NCI-H748 (cell line): ENCODE results near the gene PDE10A.
"Not testable (repeated sequence)": the region's sequence is repeated elsewhere in the genome, so short reads cannot be mapped to it uniquely, and the experiment has no call there.

Experiments used
- DNase-seq: peaks from one replicate; lab custom pipeline; 2025; ENCODE audit not compliant: unreplicated experiment; lab: John Stamatoyannopoulos, UW

The PDE10A gene

DNA sequence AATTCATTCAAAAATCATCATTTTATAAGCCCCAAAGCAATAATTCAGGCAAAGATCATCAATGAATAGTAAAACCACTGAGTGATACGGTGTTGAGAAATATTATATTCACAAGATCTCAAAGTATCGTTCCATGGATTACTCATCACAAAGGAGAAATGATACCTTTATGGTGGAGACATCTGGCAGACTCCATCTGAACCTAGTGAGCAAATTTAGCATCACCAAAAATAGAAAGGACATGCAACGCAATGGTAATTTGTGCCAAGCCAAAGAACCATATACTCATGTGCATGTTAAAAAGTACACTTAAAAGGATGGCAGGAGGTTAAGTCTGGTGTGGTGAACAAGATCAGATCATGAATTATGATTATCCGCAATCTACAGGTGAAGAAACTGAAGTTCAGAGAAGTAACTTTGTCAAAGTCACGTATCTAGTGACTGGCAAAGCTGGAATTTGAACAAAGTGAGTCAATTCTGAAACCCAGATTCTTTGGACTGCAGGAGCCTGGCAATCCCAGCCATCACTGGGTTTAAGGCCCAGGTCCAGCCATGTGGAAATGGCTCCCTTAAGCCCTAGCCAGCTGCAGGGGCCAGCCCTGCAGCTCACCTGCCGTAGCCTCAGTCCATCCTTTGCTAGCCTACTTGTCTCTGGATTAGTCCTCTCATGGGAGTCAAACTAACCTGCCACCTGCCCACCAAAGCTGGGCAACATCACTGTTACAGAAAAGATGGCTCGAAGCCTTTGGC lies 68.3 kb downstream of the PDE10A start:
- no peak for DNase-seq

DNA sequence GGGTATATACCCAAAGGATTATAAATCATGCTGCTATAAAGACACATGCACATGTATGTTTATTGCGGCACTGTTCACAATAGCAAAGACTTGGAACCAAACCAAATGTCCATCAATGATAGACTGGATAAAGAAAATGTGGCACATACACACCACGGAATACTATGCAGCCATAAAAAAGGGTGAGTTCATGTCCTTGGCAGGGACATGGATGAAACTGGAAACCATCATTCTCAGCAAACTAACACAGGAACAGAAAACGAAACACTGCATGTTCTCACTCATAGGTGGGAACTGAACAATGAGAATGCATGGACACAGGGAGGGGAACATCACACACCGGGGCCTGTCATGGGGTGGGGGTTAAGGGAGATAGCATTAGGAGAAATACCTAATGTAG lies 70.1 kb downstream of the PDE10A start:
- not testable (repeated sequence) for DNase-seq

DNA sequence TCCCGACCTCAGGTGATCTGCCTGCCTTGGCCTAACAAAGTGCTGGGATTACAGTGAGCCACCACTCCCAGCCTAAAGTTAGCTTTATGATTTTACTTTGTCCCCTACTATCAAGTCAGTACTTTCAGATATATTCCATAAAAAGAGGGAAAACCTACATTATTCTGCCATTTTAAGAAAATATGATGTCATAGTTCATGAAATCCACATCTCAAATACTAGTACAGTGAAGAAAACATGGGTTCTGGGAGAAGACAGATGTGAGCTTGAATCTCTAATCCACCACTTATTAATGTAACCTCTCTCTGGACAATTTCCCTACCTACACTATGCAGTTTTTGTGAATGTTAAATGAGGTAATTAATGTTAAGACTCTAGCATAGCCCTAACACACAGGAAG lies 74.5 kb downstream of the PDE10A start:
- DNase-seq: no peak

DNA sequence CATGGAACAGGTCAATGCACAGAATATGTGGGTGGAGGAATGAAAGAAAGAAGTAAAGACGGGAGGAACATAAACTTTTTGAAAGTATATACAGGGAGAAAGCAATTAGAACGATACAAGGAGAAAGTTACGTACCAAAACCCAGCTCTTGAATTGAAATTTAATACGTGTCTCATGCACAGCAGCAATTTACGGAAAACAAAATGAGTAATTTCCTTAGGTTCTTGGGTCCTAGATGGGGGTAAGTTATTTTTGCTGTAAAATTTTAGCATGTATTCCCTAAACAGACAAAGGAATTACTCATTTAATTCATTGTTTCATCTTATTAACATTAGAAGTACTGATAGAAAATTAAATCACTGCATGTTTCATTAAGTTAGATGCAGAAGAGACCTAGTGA lies 75.8 kb downstream of the PDE10A start:
- DNase-seq: no peak

DNA sequence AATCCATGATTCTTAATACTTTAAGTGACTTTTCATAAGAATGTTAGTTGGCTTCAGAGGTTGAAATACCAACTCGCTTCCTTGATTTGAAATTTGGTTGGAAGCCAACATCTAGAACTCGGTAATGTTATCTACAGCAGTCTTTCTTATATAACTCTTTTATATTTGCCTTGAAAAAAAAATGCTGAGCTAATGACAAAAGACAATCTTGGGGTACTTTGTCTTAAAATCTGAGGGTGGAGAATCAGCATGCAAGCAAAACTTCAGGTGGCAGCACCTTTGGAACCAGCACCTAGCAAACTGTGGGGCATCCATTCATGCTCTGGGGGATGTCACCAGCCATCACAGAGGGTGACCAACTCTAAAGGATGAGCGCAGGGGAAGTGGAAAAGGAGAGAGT lies 76.3 kb downstream of the PDE10A start:
- DNase-seq: no peak

DNA sequence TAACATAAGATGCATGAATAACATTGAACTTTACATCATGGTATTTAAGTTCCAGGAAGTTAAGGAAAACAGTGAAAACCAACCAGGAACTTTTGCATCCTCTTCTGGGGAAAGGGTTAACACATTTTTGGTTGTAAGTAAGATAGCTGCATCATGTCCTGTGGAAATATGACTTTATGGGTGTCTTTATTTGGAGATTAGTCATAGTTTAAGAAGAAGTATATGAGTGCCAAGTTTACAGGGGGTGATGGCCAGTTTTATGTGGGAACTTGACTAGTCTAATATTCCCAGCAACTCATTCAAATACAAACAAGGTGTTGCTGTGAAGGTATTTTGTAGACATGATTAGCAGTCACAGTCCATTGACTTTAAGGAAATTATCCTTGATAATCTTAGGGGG lies 78.0 kb downstream of the PDE10A start:
- DNase-seq: no peak

DNA sequence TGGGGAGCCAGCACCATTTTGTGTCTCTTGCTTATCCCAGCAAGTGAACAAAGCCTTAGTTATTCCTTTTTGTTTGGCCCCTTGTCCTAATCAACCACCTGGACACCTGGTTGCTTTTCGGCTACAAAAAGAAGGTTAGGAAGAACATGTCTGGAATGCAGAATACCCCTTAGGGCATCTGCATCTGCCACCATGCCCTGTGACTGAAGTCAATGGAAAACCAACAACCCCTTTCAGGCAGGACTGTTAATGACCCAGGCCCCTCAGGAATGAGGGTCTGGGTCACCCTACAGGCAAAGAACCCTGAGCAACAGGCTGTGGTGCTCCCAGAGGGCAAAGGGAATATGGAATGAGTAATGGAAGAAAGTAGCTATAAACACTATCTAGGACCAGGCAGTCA lies 78.5 kb downstream of the PDE10A start:
- no peak for DNase-seq

DNA sequence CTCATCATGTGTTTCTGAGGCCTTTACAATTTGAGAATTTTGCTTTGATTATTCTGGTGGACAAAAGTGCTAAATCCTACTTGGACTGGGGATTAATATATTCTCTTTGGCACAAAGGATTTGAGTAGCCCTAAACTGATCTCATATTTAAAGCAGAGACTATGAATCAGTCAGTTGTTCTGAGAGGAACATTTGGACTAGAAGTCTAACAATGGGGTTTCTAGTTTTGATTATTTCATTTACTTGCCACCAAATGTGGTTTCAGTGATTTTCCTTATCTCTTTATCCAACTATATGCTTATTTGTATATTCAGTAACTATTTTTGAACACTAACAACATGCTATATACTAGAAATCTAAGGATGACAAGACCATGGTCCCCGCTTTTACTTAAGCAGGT lies 81.4 kb downstream of the PDE10A start:
- no peak for DNase-seq

DNA sequence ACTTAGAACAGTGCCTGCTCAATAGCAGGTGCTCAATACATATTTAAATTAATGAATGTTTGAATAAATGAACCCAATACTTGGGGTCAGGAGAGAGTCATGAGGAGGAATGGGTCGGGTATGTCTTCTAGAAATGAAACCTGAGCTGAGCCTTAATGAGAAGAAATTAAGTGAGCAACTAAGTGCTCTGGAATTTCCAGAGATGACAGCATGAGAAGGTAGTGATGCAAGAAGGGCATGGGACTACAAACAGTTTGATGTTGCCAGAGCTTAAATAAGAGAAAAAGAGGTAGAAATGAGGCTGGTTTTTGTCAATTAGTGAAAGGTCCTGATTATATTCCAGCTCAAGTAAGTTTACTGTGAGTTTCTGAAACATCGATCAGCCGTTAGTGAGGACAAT lies 82.9 kb downstream of the PDE10A start:
- no peak for DNase-seq

DNA sequence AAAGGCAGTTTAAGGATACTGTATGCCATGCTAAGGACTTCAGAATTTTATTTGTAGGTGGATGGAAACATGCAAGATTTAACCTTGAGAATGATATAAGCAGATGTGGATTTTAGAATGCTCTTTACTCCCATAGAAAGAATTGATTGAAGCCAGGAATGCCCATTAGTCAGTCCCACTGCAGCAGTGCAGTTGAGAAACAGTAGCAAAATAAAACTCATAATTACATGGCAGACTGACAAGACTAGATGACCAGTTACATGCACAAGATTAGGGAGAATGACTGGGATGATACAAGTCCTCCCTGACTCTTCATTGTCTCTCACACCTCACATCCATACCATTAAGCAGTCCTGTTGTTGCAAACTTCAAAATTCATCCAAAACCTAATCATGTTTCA lies 83.9 kb downstream of the PDE10A start:
- no peak for DNase-seq

DNA sequence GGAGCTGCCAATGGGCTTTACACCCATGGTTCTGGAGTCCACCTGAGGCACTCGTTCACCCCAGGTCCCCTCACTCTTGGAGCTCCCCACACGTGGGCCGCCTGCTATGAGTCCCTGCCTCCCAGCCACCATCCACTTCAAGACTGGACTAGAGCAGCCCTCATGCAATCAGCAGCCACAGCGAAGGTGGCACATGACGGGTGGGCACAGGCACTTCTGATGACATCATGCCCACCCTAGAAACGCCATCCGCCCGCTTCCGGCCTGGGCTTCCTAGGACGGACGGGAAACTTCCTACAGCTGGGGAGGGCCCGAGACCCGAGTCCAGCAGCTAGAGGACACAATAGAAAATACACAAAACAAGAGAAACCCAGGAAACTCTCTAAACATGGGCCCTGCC lies 85.5 kb downstream of the PDE10A start:
- no peak for DNase-seq

DNA sequence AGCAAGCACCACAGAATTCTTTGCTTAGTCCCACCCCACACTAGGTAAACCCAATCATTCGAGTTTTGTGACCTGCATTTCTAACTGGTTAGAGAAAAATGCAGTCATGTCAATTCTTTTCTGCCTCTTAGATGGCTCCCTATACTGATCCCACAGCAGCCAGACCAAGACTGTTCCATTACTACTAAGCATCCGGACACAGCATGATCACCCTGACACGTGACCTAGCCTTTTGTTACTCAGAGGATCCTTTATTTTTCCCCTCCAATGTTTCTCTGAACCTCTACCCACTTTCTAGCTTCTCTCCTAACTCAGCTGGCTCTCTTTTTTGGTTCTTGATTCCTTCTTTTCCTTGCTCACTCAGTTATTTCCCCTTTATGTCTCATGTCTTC lies 87.9 kb downstream of the PDE10A start:
- DNase-seq: no peak

DNA sequence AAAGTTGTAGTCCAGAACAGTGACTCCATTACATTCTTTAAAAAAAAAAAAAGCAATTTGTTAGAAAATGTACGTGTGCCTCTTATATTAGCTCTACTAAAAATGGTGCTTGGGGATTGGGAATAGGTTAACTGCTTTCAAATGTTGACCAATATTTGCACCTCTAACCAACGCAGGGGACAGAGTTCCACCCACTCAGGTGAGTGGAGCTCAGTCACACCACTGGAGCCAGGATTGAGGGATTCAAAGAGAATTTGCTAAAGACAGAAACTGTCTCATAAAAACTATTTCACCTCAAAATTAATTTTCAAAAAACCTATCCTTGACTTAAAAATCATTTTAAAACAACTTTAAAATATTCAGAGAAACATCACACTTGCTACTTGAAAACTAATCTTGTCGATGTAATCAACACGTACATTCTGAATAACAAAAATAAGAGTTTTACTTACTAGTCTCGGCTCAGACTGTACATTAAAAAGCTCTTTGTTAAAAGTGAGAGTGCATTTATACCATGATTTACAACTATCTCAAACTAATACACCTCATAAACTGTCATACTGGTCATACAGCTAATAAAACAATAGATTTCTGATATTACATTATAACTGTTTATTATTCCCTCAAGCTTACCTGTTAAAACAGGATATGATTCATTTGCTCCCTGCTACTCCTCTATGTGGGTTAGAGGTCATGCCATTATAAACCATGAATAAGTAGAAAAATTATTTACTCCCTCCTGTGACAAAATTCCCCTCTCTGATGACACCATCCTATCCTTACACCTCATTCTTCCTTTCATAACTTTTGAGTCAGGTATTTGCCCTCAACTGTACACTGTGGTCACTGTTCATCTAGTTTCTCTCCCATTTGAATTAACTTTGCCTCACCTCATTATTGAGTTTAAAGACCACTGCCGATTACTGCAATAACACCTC lies 88.6 kb downstream of the PDE10A start:
- no peak for DNase-seq

DNA sequence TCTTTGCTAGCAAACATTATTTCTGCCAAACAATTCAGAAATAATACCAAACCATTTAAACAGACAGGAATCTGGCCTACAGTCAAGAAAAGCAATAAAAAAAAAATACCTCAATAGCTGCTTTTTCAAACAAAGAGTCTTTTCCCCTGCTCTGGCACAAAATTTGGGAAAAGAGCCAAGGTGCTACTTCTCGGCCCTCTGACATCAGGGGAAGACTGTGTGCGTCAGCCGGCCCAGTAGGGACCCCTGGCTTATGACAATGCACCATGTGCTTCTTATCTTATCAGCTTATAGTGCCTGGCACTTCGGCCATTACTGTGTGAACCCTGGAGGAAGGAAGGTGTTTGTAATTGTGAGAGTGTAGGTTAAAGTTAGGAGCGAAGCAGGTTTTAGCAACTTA lies 89.4 kb downstream of the PDE10A start:
- DNase-seq: no peak

DNA sequence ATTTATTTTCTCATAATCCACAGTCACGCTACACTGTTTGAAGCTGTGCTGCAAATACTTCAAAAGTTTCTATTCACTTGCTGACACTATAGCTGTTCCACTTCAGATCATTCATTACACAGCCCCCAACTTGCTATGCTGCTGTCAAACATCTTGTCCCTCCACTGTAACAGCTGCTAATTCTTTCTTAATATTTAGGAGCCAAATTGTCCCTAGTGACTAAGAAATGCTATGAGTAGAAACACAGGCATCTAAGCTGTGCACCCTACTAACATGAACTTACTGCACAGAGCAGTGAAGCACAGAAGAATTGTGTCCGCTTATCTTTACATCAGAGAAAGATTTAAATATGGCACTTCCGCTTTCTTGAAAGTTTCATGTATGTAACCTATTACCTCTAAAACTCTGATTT lies 91.3 kb downstream of the PDE10A start:
- DNase-seq: no peak

DNA sequence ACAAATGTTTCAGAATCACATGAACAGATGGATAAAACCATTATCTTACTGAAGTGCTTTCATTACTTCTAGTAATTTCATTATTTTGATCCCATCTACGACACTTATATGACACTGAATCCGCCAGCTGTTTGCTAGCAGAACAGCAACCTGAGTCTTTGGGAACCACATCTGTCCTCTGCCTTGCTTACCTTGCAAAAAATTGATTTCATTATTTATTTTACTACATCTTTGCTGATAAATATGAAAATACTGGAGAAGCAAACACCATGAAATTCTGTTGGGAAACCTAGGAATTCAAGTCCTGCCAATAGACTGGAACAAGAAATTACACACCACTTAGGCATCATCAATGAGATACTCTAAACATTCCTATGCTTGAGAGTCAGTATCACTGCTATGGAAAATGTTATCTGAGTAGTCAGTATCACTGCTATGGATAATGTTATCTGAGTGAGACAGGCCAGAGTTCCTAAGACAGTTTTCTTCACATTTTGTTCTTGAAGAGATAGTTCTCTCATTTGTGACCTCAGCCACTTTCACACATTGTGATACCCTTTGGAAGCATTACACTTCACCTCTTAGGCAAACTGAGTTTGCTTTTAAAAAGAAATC lies 91.9 kb downstream of the PDE10A start:
- DNase-seq: no peak

DNA sequence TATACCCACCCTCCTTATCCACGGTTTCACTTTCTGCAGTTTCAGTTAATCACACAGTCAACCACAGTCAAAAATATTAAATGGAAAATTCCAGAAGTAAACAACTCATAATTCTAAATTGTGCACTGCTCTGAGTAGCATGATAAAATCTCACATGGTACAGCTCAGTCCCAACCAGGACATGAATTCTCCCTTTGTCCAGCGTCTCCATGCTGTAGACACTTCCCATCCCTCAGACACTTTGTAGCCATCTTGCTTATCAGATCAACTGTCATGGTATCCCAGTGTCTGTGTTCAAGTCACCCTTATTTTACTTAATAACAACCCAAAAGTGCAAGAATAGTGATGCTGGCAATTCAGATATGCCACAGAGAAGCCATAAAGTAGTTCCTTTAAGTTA lies 94.7 kb downstream of the PDE10A start:
- DNase-seq: no peak

DNA sequence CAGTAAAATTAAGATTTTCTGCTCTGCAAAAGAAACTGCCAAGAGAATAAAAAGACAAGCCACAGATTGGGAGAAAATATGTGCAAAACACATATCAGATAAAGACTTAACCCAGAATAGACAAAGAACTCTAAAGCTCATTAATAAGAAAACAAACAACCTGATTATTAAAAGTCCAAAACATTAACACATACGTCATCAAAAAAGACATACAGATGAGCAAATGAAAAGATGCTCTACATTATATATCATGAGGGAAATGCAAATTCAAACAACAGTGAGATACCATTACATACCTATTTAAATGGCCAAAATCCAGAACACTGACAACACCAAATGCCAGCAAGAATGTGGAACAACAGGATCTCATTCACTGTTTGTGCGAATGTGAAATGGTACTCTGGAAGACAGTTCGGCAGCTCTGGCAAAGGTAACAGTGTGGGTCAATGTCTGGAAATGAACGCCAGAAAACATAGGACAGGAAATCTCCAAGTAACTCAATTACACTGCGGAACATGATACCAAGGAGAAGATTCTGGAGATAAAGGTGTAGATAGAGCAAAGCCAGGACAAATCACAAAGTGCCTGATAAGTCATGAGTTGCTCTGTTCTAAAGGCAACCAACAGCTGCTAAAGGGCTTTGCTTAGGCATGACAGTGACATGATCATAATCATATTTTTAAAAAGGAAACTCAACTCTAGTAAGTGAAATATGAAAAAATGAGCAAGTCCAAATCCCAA lies 96.8 kb downstream of the PDE10A start:
- DNase-seq: no peak

DNA sequence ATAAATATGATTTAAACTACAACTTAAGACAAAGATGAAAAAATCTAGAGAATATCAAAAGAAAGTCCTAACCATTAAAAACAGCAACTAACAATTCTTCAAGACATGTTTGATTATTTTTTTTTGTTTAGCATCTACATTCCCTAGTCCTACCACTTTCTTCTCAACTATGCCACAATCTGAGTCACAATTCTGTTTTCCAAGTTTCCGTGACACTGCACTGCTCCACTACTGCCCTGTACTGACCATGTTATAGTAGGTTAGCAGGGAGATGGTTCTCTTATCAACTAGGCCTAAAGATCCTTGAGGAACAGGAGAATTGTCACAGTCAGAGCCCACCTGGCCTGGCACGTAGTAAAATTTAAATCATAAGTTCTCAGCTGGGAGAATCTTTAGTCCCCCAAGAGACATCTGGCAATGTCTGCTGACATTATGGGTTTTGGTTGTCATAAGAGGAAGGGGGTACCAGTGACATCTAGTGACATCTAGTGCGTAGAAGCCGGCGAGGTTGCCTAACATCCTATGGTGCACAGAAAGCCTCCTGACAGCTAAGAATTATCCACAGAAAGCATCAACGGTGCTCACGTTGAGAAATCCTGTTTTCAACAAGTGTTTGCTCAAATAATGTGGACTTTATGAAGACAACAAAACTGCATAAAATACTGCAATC lies 100.5 kb downstream of the PDE10A start:
- DNase-seq: no peak

DNA sequence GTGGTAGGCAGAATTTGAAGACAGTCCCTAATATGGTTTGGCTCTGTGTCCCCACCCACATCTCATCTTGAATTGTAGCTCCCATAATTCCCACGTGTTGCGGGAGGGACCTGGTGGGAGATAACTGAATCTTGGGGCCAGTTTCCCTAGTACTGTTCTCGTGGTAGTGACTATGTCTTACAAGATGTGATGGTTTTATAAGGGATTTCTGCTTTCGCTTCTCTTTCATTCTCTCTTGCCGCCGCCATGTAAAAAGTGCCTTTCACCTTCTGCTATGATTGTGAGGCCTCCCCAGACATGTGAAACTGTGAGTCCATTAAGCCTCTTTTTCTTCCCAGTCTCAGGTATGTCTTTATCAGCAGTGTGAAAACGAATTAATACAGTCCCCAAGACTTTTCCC lies 103.4 kb downstream of the PDE10A start:
- no peak for DNase-seq

DNA sequence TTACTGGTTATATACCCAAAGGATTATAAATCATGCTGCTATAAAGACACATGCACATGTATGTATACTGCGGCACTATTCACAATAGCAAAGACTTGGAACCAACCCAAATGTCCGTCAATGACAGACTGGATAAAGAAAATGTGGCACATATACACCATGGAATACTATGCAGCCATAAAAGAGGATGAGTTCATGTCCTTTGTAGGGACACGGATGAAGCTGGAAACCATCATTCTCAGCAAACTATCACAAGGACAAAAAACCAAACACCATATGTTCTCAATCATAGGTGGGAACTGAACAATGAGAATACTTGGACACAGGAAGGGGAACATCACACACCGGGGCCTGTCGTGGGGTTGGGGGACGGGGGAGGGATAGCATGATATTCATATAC lies 104.9 kb downstream of the PDE10A start:
- DNase-seq: not testable (repeated sequence)
